Stimulated activated CD4-positive, alpha-beta T cell treated with anti-CD3 and anti-CD28 coated beads, Interleukin-12 subunit alpha, Interleukin-12 subunit beta, amount 100 ng/mL, for 24 hours (primary cell): Measurements from ENCODE around the gene PCK1.

Source experiments
- DNase-seq, 2 experiments: peaks; one replicate each; pipeline ENCODE4 v3.0.0-alpha.2; 2020; ENCODE audit warnings: low read depth in 2 of 2

PCK1 gene

DNA sequence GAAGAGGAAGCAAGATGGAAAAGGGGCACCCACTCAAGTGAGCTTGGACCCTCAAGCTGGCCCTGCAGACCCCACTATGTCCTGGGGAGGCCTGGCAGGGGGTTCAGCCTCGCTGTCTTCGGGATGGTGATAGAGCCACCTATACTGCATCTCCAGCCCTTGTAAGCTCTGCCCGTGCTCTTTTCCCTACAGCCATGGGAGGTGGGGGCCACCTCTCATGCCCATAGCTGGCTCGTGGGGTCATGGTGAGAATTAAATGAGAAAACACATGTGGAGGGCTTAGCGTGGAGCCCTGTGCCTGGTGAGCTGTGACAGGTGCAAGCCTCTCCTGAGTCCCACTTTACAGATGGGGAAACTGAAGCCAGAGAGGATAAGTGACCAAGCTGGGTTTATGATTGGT lies 27.7 kb downstream of the PCK1 start:
- no peak for DNase-seq

- DNase-seq, result no peak
These were observed 28.3 kb downstream of the PCK1 start for GRCh38 chr20:57589123-57589727.

DNA sequence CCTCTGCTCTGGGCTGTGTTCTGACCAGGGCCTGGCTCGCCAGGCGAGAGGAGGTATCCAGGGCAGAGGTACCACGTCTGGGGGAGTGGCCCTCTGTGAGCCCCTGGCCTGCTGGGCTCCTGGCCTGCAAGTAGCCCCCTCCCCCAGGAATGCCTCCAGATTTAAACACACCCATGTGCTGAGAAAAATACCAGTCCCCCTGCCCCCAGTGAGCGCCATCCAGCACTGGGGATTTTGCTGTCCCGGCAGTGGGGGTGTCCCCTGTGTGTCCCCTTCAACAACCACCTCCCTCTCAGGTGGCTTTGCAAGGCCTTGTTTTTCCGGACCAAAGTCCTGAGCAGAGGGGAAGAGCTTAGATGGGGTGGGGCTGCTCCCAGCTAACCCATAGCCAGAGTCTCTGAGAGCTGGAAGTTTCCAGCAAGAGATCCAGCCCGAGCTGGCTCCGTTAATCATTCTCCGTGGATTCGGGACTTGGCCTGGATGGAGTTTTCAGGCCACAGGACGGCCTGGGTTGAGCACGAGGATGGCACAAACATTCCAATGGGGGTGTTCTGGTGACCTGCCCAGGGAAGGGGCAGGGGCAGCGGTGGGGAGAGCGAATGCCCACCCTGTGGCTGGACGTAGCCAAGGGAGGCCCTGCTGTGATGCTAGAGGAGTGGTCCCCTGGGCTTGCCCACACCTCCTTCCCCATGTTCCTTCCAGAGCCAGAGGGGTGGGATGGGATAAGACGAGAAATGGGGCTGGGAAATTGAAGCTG lies 29.0 kb downstream of the PCK1 start:
- no peak for DNase-seq

- no peak for DNase-seq
These were observed 29.8 kb downstream of the PCK1 start for GRCh38 chr20:57590485-57591288.

DNA sequence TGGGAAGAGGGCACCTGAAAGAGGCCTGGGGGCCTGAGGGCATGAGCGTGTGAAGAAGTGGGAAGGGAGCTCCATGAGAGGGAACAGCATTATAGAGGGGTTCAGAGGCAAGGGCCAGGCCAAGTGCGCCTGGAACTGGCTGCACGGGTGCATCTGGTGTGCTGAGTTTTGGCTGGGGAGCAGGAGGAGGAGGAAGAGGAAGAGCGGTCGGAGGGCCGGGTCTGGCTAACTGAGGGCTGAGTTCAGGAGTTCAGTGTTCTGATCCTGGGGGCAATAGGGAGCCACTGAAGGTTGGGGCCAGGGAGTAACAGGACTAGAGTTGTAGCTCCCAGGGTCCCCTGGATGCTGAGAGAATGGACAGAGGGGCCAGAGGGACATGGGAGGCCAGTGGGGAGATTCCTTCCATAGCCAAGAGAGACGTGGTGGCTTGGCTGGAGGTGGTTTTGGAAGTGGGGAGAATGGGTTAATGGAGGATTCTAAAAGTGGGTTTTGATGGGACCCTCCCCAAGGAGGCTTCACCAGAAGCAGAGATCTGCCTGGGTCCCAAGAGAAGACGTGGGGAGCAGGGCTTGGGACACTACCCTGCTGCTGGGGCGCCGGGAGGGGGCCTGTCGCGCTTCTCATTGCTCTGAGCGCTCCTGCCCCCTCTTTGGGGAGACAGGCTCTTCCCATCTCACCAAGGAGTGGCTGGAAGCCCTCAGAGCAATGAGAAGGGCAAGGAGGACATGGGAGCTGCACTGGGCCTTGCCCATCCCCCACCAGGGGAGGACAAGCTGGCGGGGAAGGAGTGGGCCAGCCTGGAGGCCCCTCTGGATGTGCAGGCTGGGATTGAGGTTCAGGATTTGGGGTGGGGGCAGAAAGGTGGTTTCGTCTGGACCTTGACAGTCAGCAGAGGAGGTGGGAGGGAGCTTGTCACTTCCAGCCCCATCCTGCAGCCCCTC lies 30.6 kb downstream of the PCK1 start:
- no peak for DNase-seq

GRCh38 chr20:57592263-57593092 lies 31.6 kb downstream of the PCK1 start:
- DNase-seq, result no peak

- no peak for DNase-seq
These were observed 32.4 kb downstream of the PCK1 start for GRCh38 chr20:57593134-57593886.

GRCh38 chr20:57594092-57594951 lies 33.4 kb downstream of the PCK1 start:
- DNase-seq, result peak in 1 of 2 experiments; percentile 45

GRCh38 chr20:57595041-57596030 lies 34.4 kb downstream of the PCK1 start:
- no peak for DNase-seq

DNA sequence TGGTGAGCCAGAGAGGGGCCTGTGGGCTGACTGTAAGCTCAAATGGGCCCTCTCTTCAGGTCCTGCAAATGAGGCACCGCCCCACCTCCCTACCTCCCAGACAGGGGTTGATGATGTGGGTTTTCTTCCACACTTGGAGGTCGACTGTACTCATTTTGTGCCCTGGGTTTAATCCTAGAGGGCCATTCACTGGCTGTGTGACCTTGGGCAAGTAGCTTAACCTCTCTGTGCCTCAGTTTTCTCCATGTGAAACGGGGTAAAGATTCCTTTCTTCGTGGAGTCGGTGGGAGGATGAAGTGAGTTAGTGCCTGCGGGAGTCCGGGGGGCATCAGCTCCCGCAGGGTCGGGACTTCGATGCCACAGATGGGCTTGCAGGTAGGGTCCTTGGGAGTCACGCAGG lies 35.4 kb downstream of the PCK1 start:
- no peak for DNase-seq

DNA sequence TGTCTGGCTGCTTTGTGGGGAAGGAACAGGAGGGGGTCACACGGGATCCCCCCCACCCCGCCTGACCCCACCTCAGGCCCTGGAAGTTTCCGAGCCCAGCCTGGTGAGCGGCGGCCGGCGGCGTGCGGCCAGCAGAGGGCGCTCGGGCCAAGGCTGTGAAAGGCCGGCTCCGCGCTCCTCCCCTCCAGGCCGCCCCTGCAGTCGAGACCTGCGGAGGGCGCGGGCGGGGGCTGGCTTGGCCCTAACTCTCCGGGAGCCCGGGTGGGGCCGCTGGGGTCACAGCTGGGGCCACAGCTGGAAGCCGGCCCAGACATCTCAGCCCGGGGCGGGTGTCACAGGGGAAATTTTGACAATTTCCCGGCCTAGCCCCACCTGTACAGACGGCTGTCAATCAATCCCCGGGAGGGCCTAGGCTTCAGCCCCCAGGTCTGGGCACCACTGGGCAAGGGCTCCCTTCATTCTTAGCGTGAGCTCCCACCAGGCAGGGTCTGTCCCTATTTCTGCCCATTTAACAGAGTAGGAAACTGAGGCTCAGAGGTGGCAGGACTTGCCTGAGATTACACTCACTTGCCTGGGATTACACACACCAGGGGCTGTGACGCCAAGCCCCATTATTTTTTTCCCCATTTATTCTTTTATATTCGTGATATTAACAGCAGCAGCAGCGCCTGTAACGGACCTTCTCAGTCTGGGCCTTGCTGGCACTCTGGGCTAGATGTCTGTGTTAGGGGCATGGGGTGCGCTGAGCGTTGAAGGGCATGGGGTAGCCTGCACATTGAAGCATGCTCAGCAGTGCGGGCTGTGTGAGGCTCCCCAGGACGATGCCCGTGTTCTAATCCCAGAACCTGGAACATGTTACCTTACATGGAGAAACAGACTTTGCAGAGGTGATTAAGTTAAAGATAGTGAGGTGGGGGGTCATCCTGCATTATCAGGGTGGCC lies 36.4 kb downstream of the PCK1 start:
- DNase-seq, result peak; percentile 49 to 60

GRCh38 chr20:57598060-57598459 lies 37.1 kb downstream of the PCK1 start:
- DNase-seq, result no peak

DNA sequence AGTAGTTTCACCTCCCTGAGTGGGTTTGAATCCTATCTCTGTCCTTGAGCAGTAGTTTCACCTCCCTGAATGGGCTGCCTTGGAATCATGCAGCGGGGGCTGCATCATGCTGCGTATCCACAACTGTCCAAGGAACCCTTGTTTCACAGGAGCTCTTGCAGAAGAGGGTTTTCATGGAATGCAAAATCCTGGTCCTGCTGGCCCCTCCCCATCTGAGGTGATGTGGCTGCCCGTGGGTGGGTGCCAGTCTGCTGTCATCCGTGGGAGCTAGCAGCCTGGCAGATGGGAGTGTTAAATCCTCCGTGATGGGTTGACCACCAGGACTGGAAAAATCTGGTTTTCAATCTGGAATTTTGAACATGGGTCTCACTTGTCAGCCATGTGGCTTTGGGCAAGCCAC lies 37.6 kb downstream of the PCK1 start:
- no peak for DNase-seq

DNA sequence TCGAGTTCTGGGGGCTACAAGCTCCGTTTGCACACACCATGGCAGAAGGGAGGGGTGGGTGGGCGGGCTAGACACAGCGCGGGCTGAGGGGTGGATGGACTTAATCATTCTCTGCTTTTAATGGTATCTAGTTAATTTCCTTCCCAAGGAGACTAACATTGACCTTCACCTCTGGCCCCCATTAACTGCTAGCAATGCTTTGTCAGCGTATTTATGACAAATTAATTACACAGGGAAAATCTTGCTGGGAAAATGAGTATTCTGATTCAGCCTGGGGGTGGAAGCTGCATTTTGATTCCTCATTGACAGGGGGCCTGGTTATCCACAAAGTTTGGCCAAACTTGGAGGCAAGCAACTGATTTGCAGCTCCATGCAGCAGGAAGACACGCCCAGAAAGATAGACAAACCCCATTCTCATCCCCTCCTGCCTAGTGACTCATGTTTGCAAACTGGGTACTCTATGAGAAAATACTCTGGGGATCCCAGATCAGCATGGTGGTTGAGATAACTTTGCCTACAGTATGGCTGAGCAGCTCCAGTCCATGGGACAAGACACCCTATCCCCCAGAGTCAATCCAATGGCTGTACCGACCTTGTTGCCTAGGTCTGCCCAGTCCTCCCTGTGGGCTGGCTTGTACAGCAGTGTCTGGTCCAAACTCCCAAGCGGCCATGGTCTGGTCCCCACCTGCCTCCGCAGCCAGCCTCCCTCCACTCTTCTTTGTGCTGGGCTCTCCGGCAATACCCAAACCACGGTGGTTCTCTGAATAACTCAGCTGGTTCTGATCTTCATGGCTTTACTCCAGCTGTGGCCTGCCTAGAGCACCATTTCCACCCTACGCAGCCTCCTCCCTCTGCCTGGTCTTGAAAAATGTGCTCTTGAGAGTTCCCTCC lies 39.7 kb downstream of the PCK1 start:
- DNase-seq, result no peak

DNA sequence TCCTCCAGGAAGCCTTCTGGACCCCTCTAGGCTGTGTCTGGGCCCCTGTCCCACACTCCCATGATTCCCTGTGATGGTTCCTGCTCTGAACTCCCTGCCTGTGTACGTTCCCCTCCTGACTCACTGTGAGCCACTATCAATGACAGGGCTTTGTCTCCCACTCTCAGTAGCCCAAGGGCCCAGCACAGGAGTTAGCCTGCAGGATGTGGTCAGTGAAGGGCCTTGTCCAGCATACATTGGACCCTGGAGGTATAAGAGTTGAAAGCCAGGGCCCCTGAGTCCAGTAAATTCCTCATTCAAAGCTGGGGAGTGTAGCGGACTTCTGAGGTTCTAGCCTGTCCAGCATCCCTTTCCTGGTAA lies 40.3 kb downstream of the PCK1 start:
- DNase-seq, result no peak

- DNase-seq, result no peak
These were observed 40.8 kb downstream of the PCK1 start for GRCh38 chr20:57601737-57602136.
